SK-N-SH (cell line): ENCODE results near the gene RCBTB2. TPM values are rescaled to one million over a fixed set of nuclear protein-coding genes. Genes with fewer than 3 reads are reported as not detected.

Experiments
- CTCF ChIA-PET: fragments of 300-600, 350-600 bp; formaldehyde crosslinking; extraction: SDS; loops from one replicate; lab custom pipeline; 2021; lab: Yijun Ruan, JAX
- POLR2A ChIA-PET: fragments of 350-600 bp; sonication (Branson Sonifier 250); formaldehyde crosslinking; extraction: SDS; loops from one replicate; lab custom pipeline; 2020; ENCODE audit warnings: antibody characterized with exemption, inconsistent platforms; lab: Yijun Ruan, JAX
- DNase-seq: peaks from one replicate; pipeline ENCODE4 v3.0.0; 2012
- H2AFZ ChIP-seq: fragments of 200-600 bp; sonication (generic); 2 replicates; pipeline ENCODE4 v1.8.1; 2016; ENCODE audit warnings: antibody characterized with exemption, mild to moderate bottlenecking, low read depth
- H3F3A ChIP-seq: fragments of 200-600 bp; sonication (generic); replicated peaks from 2 replicates; pipeline ENCODE3; 2016; ENCODE audit warnings: antibody characterized with exemption, mild to moderate bottlenecking; ENCODE audit not compliant: insufficient read depth
- H3K27ac ChIP-seq, 2 experiments: fragments of 200-500 bp in 1 of 2; fragments of 200-600 bp in 1 of 2; sonication (Bioruptor generic) in 1 of 2; sonication (generic), shearing (Covaris generic) in 1 of 2; 2 replicates each; pipeline versions ENCODE4 v1.5.1 to v1.6.1; 2014 to 2016; ENCODE audit warnings: low read depth in 2 of 2, inconsistent platforms in 1 of 2, low read length in 1 of 2, mild to moderate bottlenecking in 1 of 2, mixed read lengths in 1 of 2
- H3K27me3 ChIP-seq: fragments of 200-600 bp; sonication (generic), shearing (Covaris generic); 2 replicates; pipeline ENCODE4 v1.6.1; 2016; ENCODE audit warnings: mixed run types; ENCODE audit not compliant: insufficient read depth
- H3K36me3 ChIP-seq, 2 experiments: fragments of 200-500 bp in 1 of 2; fragments of 200-600 bp in 1 of 2; sonication (Bioruptor generic) in 1 of 2; sonication (generic) in 1 of 2; replicated peaks in 1 of 2; 2 replicates each; pipeline versions ENCODE3 to v1.5.1; 2014 to 2016; ENCODE audit warnings: low read length in 1 of 2, mild to moderate bottlenecking in 1 of 2; ENCODE audit not compliant: insufficient read depth in 2 of 2, control insufficient read depth in 1 of 2
- H3K4me1 ChIP-seq, 2 experiments: fragments of 200-500 bp in 1 of 2; fragments of 200-600 bp in 1 of 2; sonication (Bioruptor generic) in 1 of 2; sonication (generic), shearing (Covaris generic) in 1 of 2; 2 replicates each; pipeline versions ENCODE4 v1.5.1 to v1.6.1; 2014 to 2016; ENCODE audit warnings: low read depth in 1 of 2, low read length in 1 of 2, mixed run types in 1 of 2; ENCODE audit not compliant: insufficient read depth in 2 of 2, control insufficient read depth in 1 of 2
- H3K4me2 ChIP-seq: fragments of 200-600 bp; sonication (generic), shearing (Covaris generic); 2 replicates; pipeline ENCODE4 v1.6.1; 2017; ENCODE audit warnings: mixed run types
- H3K4me3 ChIP-seq, 2 experiments: fragments of 200-500 bp in 1 of 2; fragments of 200-600 bp in 1 of 2; sonication (Bioruptor generic) in 1 of 2; sonication (generic), shearing (Covaris generic) in 1 of 2; 2 replicates each; pipeline versions ENCODE4 v1.5.1 to v1.8.1; 2014 to 2016; ENCODE audit warnings: low read depth in 2 of 2, inconsistent platforms in 1 of 2, low read length in 1 of 2, mild to moderate bottlenecking in 1 of 2, mixed read lengths in 1 of 2, moderate library complexity in 1 of 2
- H3K79me2 ChIP-seq: fragments of 200-600 bp; sonication (generic); 2 replicates; pipeline ENCODE4 v1.8.1; 2017; ENCODE audit warnings: mild to moderate bottlenecking; ENCODE audit not compliant: insufficient read depth
- H3K9ac ChIP-seq: fragments of 200-600 bp; sonication (generic); 2 replicates; pipeline ENCODE4 v1.6.1; 2017; ENCODE audit warnings: mixed run types
- H3K9me2 ChIP-seq: fragments of 200-600 bp; sonication (generic); 2 replicates; pipeline ENCODE4 v1.6.1; 2017; ENCODE audit warnings: mixed run types
- H3K9me3 ChIP-seq: fragments of 200-600 bp; sonication (generic); 2 replicates; pipeline ENCODE4 v1.6.1; 2017; ENCODE audit warnings: mixed run types, mild to moderate bottlenecking, moderate library complexity
- H4K20me1 ChIP-seq: fragments of 200-600 bp; sonication (generic); 2 replicates; pipeline ENCODE4 v1.6.1; 2017; ENCODE audit warnings: mild to moderate bottlenecking, mixed run types; ENCODE audit not compliant: insufficient read depth
- CHD2 ChIP-seq: fragments of 150-350 bp; IDR thresholded peaks from 2 replicates; pipeline ENCODE4 v1.6.1; 2018; ENCODE audit warnings: low read length; ENCODE audit not compliant: partially characterized antibody
- CTCF ChIP-seq: fragments of 200-600 bp; sonication (generic); IDR thresholded peaks from 2 replicates; pipeline ENCODE4 v1.6.1; 2017; ENCODE audit warnings: antibody characterized with exemption, mild to moderate bottlenecking, moderate library complexity
- EP300 ChIP-seq, 2 experiments: IDR thresholded peaks; 2 replicates each; pipeline versions ENCODE4 v1.4.0 to v1.6.1; 2012; ENCODE audit warnings: borderline replicate concordance in 1 of 2, low read depth in 1 of 2, low read length in 1 of 2
- EZH2phosphoT487 ChIP-seq: fragments of 200-600 bp; sonication (generic); IDR thresholded peaks from 2 replicates; pipeline ENCODE4 v1.6.1; 2017; ENCODE audit warnings: low read depth, mixed run types, mild to moderate bottlenecking, antibody characterized with exemption, moderate library complexity, borderline replicate concordance
- FOSL2 ChIP-seq: IDR thresholded peaks from 2 replicates; pipeline ENCODE4 v1.4.0; 2012; ENCODE audit warnings: low read depth, mild to moderate bottlenecking, moderate library complexity, borderline replicate concordance
- FOXJ3 ChIP-seq: sonication (generic); formaldehyde crosslinking; IDR thresholded peaks from 2 replicates; pipeline ENCODE4 v1.5.1; 2020; ENCODE audit warnings: mild to moderate bottlenecking, missing genetic modification reagents
- FOXM1 ChIP-seq: IDR thresholded peaks from 2 replicates; pipeline ENCODE4 v1.4.0; 2012; ENCODE audit warnings: low read depth, mild to moderate bottlenecking
- GABPA ChIP-seq: IDR thresholded peaks from 2 replicates; pipeline ENCODE4 v1.4.0; 2012; ENCODE audit warnings: low read depth, mild to moderate bottlenecking
- JUND ChIP-seq: IDR thresholded peaks from 2 replicates; pipeline ENCODE4 v1.4.0; 2012
- MAX ChIP-seq: IDR thresholded peaks from 2 replicates; pipeline ENCODE4 v1.4.0; 2012; ENCODE audit warnings: low read depth
- MXI1 ChIP-seq: IDR thresholded peaks from 2 replicates; pipeline ENCODE4 v1.6.1; 2012; ENCODE audit warnings: mild to moderate bottlenecking, low read depth, low read length, improper control_type of control experiment
- PBX3 ChIP-seq: IDR thresholded peaks from 2 replicates; pipeline ENCODE4; 2012
- POLR2AphosphoS5 ChIP-seq: IDR thresholded peaks from 2 replicates; pipeline ENCODE4 v1.6.1; 2012; ENCODE audit warnings: low read depth, low read length
- RCOR1 ChIP-seq: fragments of 150-350 bp; IDR thresholded peaks from 2 replicates; pipeline ENCODE4 v1.6.1; 2017; ENCODE audit warnings: antibody characterized with exemption, low read length
- RXRA ChIP-seq: IDR thresholded peaks from 2 replicates; pipeline ENCODE4 v1.4.0; 2012; ENCODE audit warnings: low read depth, mild to moderate bottlenecking, borderline replicate concordance
- SMC3 ChIP-seq: IDR thresholded peaks from 2 replicates; pipeline ENCODE4 v1.6.1; 2012; ENCODE audit warnings: low read depth, low read length, improper control_type of control experiment
- TAF1 ChIP-seq: IDR thresholded peaks from 2 replicates; pipeline ENCODE4 v1.6.1; 2012; ENCODE audit warnings: low read depth, mild to moderate bottlenecking, low read length, moderate library complexity, borderline replicate concordance
- TCF12 ChIP-seq: IDR thresholded peaks from 2 replicates; pipeline ENCODE4 v1.4.0; 2012
- TEAD4 ChIP-seq: IDR thresholded peaks from 2 replicates; pipeline ENCODE4 v1.4.0; 2012; ENCODE audit warnings: mild to moderate bottlenecking, borderline replicate concordance; ENCODE audit not compliant: insufficient read depth
- USF1 ChIP-seq: IDR thresholded peaks from 2 replicates; pipeline ENCODE4 v1.4.0; 2012; ENCODE audit warnings: low read depth, borderline replicate concordance
- YY1 ChIP-seq: IDR thresholded peaks from 2 replicates; pipeline ENCODE4 v1.4.0; 2012; ENCODE audit warnings: low read depth, mild to moderate bottlenecking
- WGBS: methylation state at CpG from one replicate; pipeline ENCODE4 v1.1.6; 2017; ENCODE audit warnings: low lambda C conversion rate; 5-methylcytosine and 5-hydroxymethylcytosine counted together
- polyA plus RNA-seq, 3 experiments: library from polyadenylated mRNA; depleted of rRNA; stranded (reverse); fragments of >200 nt; gene quantifications; 2 replicates each; pipeline ENCODE4 v1.2.3, GENCODE V29; 2012

Gene RCBTB2
- polyA plus RNA-seq, 1 of the 3 experiments (the other 2 are of a cell fraction) = 2.8 TPM

- H3K27me3 ChIP-seq = no peaks in the 10 kb centered on the region
- H3F3A ChIP-seq = peaks cover 5% of the 10 kb centered on the region
- no peak overlapping the region for H3K9ac ChIP-seq
- H3K9me3 ChIP-seq = no peaks in the 10 kb centered on the region
- H3K36me3 ChIP-seq = no peaks in the 10 kb centered on the region
- no peaks in the 10 kb centered on the region for H3K79me2 ChIP-seq
- peaks cover 0 to 7% of the 10 kb centered on the region in 2 experiments; a peak in 2 of 4 replicates for H3K4me1 ChIP-seq
- no peak overlapping the region for H3K4me3 ChIP-seq
- no peaks in the 10 kb centered on the region for H4K20me1 ChIP-seq
- ChIA-PET POLR2A (no interaction called here), CTCF (interaction anchor here (0.5 to 1.7 kb wide), 3 partner anchors 19 to 161 kb away, joined by 3 read pairs; no protein-coding TSS in a partner anchor)
- no peaks in the 10 kb centered on the region for H3K9me2 ChIP-seq
- no peak overlapping the region for H2AFZ ChIP-seq
- 84% methylated on average over 7 of the region's 7 CpGs for WGBS
- H3K4me2 ChIP-seq = no peak overlapping the region
- no peak overlapping the region for H3K27ac ChIP-seq
- no peak for DNase-seq
- TF ChIP-seq RXRA (no peak), PBX3 (no peak), FOXJ3 (CRISPR knock-in tag) (no peak)
Observed at GRCh38 chr13:48496271-48497161, 36.4 kb downstream of the RCBTB2 start.

- Histone ChIP-seq H3K27ac (no peak overlapping the region), H3K4me3 (no peak overlapping the region), H3F3A (peaks cover 5% of the 10 kb centered on the region), H3K4me2 (no peak overlapping the region), H3K9me3 (no peaks in the 10 kb centered on the region), H3K4me1 (peaks cover 0 to 7% of the 10 kb centered on the region in 2 experiments; a peak in 2 of 4 replicates), H3K27me3 (no peaks in the 10 kb centered on the region), H2AFZ (no peak overlapping the region), H4K20me1 (no peaks in the 10 kb centered on the region), H3K9me2 (no peaks in the 10 kb centered on the region), H3K9ac (no peak overlapping the region), H3K36me3 (no peaks in the 10 kb centered on the region), H3K79me2 (no peaks in the 10 kb centered on the region)
- ChIA-PET CTCF (no interaction called here), POLR2A (no interaction called here)
- TF ChIP-seq FOSL2 (no peak), TAF1 (no peak), USF1 (no peak), TEAD4 (no peak), SMC3 (no peak), RCOR1 (no peak), TCF12 (no peak), EP300 (IDR thresholded peaks at IDR 0.05; ENCODE audit: borderline replicate concordance in 1 of 2, low read depth in 1 of 2, low read length in 1 of 2) (no peak), FOXM1 (no peak), JUND (no peak), MXI1 (no peak), RXRA (no peak), YY1 (no peak), CTCF (no peak), CHD2 (no peak), GABPA (no peak), MAX (no peak), POLR2AphosphoS5 (no peak), EZH2phosphoT487 (no peak)
- WGBS = 89% methylated on average over 1 of the region's 1 CpG
- no peak for DNase-seq
Observed at GRCh38 chr13:48494874-48495273, 38.0 kb downstream of the RCBTB2 start.
